C1 segment of cervical spinal cord (tissue), 14 donors: ENCODE results near the gene SNCB.

Source experiments
- DNase-seq, 14 donors: peaks; one replicate each; lab custom pipeline; 2025; lab: John Stamatoyannopoulos, UW

The SNCB gene

GRCh38 chr5:176625512-176625911 lies 4.8 kb downstream of the SNCB start:
- no peak for DNase-seq

GRCh38 chr5:176624938-176625337 lies 5.4 kb downstream of the SNCB start:
- DNase-seq, result no peak

GRCh38 chr5:176624142-176624541 lies 6.2 kb downstream of the SNCB start:
- DNase-seq, result no peak

- peak in 1 of 14 donors; percentile 87 for DNase-seq
Measured at GRCh38 chr5:176621661-176622079, 8.7 kb downstream of the SNCB start.

GRCh38 chr5:176620333-176620981 lies 9.9 kb downstream of the SNCB start:
- no peak for DNase-seq

GRCh38 chr5:176619569-176620332 lies 10.6 kb downstream of the SNCB start:
- DNase-seq, result no peak

- peak in 12 of 14 donors; percentile 4 to 89 (median 38) for DNase-seq
Measured at GRCh38 chr5:176619203-176619568, 11.1 kb downstream of the SNCB start.

- no peak for DNase-seq
Measured at GRCh38 chr5:176618783-176619182, 11.6 kb downstream of the SNCB start.

GRCh38 chr5:176616511-176616910 lies 13.8 kb downstream of the SNCB start:
- no peak for DNase-seq

GRCh38 chr5:176614805-176615478 lies 15.4 kb downstream of the SNCB start:
- DNase-seq, result peak in 1 of 14 donors; percentile 20

- DNase-seq, result no peak
Measured at GRCh38 chr5:176612855-176613254, 17.5 kb downstream of the SNCB start.

- DNase-seq, result peak in 1 of 14 donors; percentile 47
Measured at GRCh38 chr5:176612008-176612407, 18.3 kb downstream of the SNCB start.

- peak in 6 of 14 donors; percentile 4 to 44 (median 12) for DNase-seq
Measured at GRCh38 chr5:176611435-176611834, 18.9 kb downstream of the SNCB start.

- no peak for DNase-seq
Measured at GRCh38 chr5:176610435-176610773, 19.9 kb downstream of the SNCB start.

- DNase-seq, result peak in 10 of 14 donors; percentile 3 to 76 (median 26)
Measured at GRCh38 chr5:176609724-176610434, 20.5 kb downstream of the SNCB start, which contains the start of gene GPRIN1. Gene GPRIN1, minus strand, starts transcription at chr5:176610156. Its CDS starts 10,322 bp downstream, at chr5:176599834.

- DNase-seq, result peak in 1 of 14 donors; percentile 36
Measured at GRCh38 chr5:176608937-176609723, 21.2 kb downstream of the SNCB start.

GRCh38 chr5:176608142-176608705 lies 22.1 kb downstream of the SNCB start:
- DNase-seq, result peak in 1 of 14 donors; percentile 59

GRCh38 chr5:176606875-176607274 lies 23.5 kb downstream of the SNCB start:
- DNase-seq, result no peak

- DNase-seq, result no peak
Measured at GRCh38 chr5:176606032-176606431, 24.3 kb downstream of the SNCB start.

GRCh38 chr5:176603091-176603490 lies 27.2 kb downstream of the SNCB start:
- no peak for DNase-seq
